Ishikawa (cell line): ENCODE results near the gene STEAP3.

Experiments
- CEBPB ChIP-seq: IDR thresholded peaks from 2 replicates; pipeline ENCODE4 v1.6.1; 2012
- EGR1 ChIP-seq: IDR thresholded peaks from 2 replicates; pipeline ENCODE4 v1.6.1; 2012
- EP300 ChIP-seq: IDR thresholded peaks from 2 replicates; pipeline ENCODE4 v1.6.1; 2012; ENCODE audit warnings: borderline replicate concordance
- FOXM1 ChIP-seq: IDR thresholded peaks from 2 replicates; pipeline ENCODE4 v1.6.1; 2012; ENCODE audit warnings: low read depth, borderline replicate concordance
- RAD21 ChIP-seq: IDR thresholded peaks from 2 replicates; pipeline ENCODE4 v1.6.1; 2012; ENCODE audit warnings: low read depth
- TAF1 ChIP-seq: IDR thresholded peaks from 2 replicates; pipeline ENCODE4 v1.6.1; 2012; ENCODE audit warnings: low read depth, mild to moderate bottlenecking
- TEAD4 ChIP-seq: IDR thresholded peaks from 2 replicates; pipeline ENCODE4 v1.6.1; 2012
- YY1 ChIP-seq: IDR thresholded peaks from 2 replicates; pipeline ENCODE4 v1.6.1; 2012; ENCODE audit warnings: low read depth
- TF ChIP-seq, protein P1 (sequence below): IDR thresholded peaks from 2 replicates; pipeline ENCODE4 v1.6.1; 2012; ENCODE audit warnings: low read depth, mild to moderate bottlenecking

DNA sequence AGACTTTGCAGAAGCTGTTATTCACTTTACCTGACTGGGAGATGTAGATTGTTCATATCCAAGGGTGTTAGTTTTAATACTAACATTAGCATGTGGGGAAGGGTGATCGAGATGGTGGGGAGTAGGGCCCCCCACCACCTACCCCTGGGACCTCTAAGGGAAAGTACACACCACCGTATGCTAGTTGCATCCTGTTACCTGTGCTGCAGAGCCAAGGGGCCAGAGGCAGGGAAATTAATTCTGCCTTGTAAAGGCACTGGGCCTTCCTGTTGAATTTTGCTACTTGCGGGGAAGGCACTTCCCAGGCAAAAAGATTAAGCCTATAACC is 9.0 kb downstream of the STEAP3 start:
- TF ChIP-seq RAD21 (no peak), TAF1 (no peak), CEBPB (no peak), TEAD4 (no peak), EP300 (no peak), EGR1 (no peak), FOXM1 (no peak), YY1 (no peak)
- TF ChIP-seq, protein P1, sequence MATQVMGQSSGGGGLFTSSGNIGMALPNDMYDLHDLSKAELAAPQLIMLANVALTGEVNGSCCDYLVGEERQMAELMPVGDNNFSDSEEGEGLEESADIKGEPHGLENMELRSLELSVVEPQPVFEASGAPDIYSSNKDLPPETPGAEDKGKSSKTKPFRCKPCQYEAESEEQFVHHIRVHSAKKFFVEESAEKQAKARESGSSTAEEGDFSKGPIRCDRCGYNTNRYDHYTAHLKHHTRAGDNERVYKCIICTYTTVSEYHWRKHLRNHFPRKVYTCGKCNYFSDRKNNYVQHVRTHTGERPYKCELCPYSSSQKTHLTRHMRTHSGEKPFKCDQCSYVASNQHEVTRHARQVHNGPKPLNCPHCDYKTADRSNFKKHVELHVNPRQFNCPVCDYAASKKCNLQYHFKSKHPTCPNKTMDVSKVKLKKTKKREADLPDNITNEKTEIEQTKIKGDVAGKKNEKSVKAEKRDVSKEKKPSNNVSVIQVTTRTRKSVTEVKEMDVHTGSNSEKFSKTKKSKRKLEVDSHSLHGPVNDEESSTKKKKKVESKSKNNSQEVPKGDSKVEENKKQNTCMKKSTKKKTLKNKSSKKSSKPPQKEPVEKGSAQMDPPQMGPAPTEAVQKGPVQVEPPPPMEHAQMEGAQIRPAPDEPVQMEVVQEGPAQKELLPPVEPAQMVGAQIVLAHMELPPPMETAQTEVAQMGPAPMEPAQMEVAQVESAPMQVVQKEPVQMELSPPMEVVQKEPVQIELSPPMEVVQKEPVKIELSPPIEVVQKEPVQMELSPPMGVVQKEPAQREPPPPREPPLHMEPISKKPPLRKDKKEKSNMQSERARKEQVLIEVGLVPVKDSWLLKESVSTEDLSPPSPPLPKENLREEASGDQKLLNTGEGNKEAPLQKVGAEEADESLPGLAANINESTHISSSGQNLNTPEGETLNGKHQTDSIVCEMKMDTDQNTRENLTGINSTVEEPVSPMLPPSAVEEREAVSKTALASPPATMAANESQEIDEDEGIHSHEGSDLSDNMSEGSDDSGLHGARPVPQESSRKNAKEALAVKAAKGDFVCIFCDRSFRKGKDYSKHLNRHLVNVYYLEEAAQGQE: no peak
